CD4-positive, alpha-beta T cell treated with Interleukin-2 at 100 ng/mL for 4 hours (primary cell): ENCODE measurements around the gene VEGFC.

Experiments used
- DNase-seq: peaks from one replicate; pipeline ENCODE4 v3.0.0-alpha.2; 2020; ENCODE audit warnings: low spot score

The VEGFC gene

DNA sequence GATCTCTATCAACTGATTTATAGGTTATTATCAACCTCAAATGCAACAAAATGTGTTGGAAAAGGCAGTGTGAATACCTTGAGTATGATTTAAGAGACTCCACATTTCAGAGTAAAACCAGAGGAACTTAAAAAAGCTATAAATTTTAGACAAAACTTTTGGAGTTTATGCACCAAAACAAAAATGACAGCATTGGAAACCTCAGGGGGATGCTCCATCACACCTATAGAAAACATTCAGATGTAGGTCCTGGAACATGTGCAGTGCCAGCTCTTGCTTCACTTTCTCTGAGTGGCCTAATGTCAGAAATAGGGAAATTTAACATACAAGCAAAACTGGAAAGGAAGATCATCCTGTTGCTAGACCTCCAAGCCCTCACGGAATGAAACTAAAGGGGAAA is 5.8 kb upstream of the VEGFC start:
- DNase-seq = no peak

DNA sequence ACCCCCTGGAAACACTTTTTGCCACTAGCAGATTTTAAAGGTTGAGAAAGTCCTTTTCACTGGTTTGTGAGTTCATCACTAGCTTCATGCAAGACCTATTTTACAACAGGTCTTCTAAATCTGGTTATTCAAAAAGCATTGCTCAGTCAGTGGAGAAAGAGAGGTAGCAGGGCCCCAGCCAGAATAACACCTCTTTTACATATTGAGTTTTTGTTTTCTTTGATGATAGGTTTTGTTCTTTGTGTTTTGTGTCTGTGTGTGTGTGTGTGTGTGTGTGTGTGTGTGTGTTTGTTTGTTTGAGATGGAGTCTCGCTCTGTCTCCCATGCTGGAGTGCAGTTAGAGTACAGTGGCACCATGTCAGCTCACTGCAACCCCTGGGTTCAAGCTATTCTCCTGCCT is 2.7 kb upstream of the VEGFC start:
- DNase-seq = no peak

DNA sequence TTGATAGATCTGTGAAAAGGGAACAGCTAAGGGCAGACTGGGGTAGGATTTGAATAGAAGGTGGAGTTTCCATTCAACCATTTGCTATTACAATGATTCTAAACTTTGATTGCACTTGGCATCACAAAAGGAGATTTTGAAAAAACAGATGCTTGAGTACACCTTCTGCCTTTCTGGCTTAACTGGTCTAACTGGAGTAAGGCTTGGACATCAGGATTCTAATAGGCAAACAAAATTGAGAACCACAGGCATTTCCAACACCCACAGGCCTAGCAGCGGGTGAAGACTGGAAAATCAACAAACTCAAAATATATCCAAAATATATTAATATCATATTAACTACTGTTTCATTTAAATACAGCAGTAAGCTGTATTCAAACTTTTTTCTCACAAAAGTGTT is 1.9 kb upstream of the VEGFC start:
- DNase-seq = no peak

DNA sequence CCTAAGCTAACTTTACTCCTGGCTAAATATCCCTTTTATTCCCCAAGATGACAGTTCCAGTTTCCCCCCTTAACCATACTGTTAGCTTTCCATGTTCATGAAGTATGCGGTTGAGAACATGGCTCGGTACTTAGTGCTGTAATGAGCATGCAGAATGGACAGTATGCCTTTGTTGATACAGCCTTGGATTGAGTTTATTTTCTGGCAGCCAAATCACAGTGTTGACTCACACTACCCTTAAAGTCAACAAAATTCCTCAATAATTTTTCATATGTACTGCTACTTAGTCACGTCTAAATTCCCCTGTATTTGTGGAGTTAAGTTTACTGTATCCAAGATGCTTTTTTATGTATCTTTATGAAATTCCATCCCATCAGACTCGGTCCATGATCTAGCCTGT is 1.4 kb upstream of the VEGFC start:
- no peak for DNase-seq

DNA sequence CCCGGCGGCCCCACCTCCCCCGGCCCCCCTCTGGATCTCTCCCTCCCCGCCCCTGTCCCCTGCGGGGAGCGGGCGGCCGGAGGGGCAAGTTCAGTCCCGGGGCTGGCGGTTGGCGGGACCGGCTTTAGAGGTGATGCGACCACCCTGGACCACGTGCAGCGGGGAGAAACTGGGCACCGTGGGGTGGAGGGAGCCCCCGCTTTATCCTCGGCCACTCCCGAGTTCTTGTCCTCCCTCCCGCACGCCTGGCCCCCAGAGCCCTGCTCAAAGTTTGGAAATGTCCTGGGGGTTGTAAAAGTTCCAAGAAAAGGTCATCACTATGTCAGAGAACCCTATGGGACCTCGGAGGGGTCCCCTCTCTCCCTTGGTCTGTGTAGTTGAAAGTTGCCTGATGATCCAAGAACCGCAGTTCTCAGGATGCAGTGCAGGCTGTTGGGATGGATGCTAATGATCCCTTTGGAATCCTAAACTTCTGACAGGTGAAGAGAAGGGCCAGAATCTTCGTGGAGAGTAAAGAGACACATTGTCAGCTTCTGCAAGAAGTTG is 411 bp upstream of the VEGFC start:
- DNase-seq = no peak

DNA sequence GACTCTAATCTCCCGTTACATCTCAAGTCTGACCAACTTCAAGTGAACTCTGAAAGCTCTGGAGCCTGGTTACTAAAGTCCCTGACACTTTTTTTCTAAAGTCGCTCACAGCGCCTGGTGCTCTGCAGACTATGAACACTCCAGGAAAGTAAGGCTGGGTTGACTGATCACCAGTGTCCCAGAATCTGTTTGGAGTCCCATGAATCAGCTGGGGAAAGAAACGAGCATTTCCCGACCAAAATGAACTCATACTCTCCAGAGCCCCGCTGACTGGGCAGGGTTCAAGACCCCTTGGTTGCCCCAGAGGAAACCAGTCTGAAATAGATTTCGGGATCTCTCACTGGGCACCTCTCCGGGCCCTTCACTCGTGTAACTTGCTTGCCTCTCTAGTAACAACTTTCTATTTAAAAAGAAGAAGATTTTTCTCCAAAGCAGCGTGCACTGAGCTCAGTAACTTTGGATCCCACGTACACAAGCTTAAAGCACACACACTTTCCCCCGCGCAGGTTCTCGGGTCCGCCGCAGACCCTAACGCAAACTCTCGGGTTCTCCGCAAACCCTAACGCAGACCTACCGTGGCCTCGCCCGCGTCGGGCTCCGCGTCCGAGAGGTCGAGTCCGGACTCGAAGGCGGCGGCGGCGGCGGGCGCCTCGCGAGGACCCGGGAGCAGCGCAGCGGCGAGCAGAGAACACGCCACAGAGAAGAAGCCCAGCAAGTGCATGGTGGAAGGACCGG is 964 bp downstream of the VEGFC start:
- no peak for DNase-seq

DNA sequence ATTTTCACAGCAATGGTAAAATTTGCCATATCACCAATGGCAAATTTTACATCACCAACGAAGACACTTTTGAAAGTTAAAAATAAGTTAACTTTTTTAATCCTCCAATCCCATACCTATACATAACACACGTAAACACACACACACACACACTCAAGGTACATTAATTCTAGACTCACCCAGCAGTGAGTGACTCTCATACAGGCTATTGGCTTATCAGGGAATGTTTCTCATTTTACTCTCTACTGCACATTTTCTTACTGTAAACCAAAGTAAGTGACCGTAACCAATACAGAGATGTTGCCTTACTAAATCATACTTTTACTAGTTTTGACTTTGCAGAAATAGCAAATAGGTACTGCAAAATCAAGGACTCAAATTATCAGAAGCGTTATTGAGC is 2.3 kb downstream of the VEGFC start:
- DNase-seq = no peak

DNA sequence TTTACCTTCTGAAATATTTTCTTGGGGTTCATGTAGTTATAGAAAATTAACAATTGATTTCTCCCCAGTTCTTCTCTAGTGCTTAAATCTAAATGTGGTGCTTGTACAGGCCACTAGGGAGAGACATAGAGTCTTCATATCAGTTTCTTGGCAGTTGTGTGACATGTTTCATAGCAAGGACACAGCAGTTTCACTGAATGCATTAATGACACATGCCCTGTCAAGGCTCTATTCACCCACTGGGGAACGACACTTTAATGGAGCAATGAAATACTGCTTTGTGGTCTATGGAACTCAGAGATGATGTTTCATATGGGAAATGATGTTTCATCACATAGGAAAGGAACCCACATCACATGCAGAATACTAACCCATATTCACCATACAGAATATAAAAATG is 2.8 kb downstream of the VEGFC start:
- no peak for DNase-seq

DNA sequence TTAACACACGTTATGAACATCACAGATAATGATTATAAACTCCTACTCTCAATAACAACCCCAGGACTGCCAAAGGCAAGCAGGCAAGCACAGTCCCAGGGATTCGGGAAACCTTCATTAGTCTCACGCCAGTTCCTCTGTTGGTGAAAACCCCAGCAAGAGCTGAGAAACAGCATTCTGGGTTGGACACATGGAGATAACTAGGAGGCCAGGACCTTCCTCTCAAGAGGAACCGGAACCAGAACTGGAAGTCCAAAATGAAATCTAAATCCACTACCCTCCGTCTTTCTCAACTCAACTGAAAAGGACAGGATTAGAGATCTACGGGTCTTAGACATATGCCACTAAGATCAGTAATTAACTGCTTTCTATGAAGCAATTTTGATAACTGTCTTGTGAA is 3.8 kb downstream of the VEGFC start:
- no peak for DNase-seq

DNA sequence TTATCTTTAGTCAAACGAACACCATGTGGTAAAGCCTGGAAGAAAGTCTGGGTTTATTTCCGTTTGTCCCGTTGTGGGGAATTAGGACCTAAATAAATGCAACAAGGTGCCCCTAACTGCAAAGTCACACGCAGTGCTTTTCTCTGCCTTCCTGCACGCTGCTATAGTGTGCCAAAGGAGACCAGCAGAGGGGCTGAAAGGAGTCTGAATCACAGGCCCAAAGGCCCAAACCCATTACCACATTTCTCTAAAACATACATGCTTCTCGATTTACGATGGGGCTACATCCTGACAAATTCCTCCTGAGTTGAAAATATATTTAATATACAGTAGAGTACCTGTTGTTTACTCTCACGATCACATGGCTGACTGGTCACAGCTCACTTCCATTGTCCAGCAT is 4.5 kb downstream of the VEGFC start:
- DNase-seq = no peak

DNA sequence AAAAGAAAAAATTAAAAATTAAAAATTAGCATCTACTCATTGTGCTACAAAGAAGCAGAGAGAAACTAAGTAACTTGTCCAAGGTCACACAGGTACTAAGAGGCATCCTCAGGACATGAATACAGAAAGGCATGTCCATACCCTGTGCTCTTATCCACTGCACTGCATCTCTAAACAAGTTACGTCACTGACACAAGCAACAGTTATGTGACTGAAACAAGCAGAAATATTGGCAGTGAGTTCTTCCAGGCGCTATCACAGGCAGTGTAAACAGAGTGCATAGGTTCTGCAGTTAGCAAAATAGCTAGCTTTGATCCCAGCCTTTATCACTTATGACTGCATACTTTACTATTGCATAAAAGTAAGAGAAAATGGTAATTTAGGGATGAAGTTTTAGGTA is 7.9 kb downstream of the VEGFC start:
- DNase-seq = no peak

DNA sequence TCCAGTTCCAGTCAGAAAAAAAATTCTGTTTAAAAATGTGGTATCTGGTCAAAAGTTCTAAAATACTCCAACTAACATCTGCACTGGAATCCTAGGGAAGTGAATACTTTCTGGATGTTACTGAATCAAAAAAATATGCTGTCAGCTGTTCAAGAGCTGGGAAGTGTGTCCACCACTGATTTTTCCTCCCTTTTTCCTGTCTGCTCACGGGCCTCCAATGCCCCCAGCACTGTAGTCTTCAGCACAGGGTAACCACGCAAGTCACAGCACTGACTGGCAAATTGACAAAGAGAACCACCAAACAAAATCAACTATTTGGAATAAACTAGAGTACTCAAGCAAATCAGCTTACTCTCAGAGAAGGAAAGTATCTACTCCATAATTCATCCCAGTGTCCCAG is 9.9 kb downstream of the VEGFC start:
- DNase-seq = no peak

DNA sequence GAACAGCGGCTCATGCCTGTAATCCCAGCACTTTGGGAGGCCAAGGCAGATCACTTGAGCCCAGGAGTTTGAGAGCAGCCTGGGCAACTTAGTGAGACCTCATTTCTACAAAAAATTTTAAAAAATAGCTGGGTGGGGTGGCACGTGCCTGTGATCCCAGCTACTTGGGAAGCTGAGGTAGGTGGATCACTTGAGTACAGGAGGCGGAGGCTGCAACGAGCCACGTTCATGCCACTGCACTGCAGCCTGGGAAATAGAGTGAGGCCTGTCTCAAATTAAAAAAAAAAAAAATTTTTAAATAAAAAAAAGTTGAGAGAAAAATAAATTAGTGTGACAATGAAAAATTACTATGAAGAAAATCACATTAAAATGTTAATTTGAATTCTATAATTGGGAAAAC is 10.5 kb downstream of the VEGFC start:
- DNase-seq = no peak

DNA sequence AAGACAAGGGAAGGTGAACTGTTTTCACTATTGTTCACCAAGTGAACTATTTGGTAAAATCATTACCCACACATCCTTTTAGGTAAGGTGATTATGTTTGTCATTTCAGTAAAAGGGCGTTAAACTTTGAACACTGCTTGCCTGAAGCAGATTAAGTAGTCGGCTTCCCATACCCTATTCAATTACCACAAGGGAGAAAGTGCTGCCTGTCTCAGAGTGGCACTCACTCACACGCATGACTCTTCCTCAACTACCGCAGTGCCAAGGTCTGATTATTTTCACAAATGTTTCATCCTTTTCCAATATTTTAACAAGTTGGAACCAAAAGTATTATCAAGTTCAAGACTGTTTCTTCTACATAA is 11.0 kb downstream of the VEGFC start:
- no peak for DNase-seq

DNA sequence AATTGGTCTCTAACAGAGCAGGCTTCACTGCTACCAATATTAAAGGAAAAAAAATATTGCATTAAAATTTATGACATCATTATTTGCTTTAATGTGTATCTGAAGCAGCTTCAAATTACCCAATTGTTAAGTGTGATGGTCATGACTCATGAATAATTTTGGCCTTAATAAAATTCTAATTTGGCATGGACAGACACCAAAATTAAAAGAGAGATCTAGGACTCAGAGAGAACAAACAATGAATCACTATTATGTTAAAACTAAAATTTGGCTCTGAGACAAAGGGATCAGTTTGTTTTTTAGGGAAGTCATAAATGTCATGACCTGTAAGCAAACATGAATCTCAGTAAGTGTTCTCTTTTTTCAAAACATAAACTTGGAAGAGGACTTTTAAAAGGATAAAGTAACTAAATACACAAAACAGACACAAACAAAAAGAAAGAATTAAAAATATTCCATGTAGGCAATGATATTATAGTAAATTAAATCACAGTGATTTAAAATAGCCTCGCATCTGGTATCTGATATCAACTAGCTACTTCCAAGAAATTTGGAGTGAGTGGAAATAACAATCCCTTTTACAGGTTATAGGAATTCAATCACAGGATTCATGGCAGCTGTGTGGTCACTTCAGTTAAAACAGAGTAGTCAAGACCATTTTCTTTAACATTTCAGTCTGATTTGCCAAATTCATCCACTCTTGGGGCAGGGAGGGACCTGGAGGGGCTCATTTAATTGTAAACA is 11.6 kb downstream of the VEGFC start:
- DNase-seq = no peak

DNA sequence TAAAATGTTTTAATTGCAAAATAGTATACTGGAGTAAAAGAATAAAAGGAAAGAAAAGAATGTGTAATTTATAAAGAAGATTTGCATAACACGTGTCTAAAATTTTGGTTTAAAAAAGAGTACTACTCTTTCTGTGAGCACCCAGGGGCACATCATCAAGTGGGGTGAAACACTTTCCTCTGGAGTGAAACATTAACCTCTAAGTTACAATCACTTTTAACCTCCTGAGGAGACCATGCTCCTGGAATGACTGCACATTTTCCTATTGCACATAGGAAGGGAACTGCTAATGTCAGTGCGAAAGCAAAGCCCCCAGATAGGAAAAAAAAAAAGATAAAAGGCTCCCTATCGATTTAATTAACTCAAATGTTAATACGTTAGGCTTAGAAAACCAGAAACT is 13.3 kb downstream of the VEGFC start:
- DNase-seq = no peak

DNA sequence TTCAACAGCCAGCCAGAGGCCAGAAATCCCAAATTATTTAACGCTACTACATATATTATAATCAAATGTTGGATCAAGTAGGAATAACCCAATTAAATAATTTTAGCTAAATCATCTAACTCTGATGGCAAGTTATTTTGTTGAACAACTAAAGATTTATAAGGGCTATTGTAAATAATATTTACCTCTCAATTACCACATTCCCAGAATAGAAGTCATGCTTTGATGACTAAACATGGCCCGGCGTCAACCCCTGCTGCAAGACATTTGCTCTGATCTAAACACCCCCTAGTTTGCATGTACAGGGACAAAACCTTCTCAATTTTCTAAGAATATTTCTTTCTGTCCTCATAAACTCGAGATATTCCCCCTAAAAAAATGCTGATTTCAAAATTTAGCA is 14.2 kb downstream of the VEGFC start:
- DNase-seq = no peak

DNA sequence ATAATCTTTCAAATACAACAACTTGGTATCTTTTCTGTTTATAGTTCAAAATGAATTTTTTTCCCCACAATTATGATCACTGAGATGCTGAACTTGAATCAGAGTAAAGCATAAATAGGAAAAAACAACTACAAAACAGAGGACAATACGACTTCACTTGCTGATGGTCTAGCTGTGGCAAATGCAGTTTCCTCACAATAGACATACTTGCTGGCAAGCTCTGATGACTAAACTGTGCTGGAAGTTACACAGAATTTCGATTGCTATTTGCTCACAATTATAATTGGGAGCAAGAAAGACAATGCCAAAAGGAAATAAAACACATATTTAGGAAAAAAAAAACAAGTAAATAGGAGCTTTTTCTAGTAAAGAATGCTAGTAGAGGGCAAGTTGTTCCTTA is 14.7 kb downstream of the VEGFC start:
- DNase-seq = no peak

DNA sequence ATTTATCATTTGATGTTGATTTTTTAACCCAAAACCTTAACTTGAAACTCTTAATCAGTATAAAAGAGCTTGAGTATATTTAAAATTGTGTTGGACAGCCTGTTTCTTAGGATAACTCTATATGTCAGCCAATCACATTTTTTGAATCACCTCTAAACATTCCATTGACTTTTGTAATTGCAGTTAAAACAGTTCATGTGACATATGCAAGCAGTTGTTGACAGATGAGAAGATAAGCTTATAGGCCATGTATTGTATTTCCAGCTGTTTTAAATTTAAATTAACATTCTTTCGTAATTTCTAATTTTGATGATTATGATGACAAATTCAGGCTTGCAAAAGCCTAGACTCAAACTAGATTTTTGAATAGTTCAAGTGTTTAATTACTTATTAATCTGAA is 17.4 kb downstream of the VEGFC start:
- DNase-seq = no peak

DNA sequence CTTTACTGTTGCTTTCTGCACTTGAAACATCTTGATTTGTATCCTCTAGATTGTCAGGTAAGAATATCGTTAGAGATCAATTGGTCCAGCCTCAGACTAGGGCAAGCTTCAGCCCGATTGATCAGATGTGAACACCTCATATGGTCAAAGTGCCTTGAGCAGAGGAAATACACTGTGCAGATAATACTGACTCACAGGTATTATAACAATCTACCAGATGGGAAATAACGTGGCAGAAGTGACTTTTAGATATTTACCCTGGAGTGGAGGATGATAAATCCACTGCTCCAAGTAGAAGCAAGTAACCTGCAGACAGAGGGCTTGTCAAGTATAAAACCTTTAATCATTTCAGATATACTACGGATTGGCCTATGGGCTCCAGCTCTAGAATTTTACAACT is 17.9 kb downstream of the VEGFC start:
- DNase-seq = no peak

DNA sequence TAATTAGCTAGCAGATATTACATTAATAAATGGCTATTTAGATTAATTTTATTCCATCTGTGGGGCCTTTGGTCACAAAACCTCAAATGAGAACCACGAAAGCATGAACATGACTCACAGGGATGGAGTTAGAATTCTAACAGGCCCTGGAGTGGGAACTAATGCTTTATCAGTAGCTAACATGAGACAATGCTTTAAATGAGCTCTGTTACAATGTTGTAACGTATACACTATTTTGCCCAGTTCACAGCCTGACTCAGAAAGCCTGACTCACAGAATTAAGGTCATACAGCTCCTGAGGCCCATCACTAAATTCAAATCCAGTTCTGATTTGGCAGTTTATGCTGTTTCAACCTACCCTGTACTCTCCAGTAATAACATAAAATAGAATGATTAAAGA is 23.2 kb downstream of the VEGFC start:
- DNase-seq = no peak

DNA sequence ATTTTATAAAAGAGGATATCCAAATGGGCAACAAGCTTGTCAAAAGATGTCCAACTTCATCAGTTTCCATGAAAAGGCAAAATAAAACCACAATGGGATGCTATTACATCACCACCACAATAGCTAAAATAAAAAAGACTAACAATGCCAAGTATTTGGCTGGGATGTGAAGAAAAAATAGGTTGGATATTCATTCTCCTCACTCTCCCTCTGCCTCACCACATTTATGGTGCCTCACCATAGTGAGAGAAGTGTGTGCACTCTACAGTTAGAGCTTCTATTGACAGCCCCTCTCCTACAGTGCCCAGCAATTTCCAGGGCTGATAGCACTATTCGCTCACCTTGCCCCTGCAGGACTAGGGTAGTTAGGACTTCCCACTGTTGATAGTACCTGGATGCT is 25.5 kb downstream of the VEGFC start:
- no peak for DNase-seq

DNA sequence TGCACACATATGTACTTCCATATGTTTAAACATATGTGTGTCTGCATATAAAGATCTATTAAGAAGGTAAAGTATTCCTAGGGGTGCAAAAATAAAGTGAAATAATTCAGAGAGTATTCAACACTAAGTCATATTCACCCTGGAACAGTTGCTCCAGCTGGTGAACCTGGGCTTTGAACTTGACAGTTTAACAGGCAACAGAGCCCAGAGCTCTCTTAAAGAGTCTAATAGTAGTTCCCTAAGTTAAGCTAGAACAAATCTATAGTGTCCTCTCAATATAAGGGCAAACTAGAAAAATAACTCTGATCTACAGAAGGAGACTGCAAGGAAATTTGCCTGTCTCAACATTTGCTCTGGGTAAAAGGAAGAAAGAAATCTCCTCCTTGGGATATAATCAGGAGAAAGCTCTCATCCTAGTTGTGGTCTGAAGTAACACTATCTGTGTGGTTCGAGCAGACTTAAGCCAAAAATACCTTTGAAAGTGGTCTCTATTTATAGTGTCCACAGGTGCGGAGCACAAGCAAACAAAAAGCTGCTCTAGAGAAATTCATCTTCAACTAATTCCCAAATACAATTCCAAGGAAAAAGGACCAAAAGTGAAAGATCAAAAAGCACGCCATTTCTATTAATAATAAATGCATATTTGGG is 29.9 kb downstream of the VEGFC start:
- no peak for DNase-seq
